ENCODE data around the gene SLCO2B1.

SLCO2B1 gene

DNA sequence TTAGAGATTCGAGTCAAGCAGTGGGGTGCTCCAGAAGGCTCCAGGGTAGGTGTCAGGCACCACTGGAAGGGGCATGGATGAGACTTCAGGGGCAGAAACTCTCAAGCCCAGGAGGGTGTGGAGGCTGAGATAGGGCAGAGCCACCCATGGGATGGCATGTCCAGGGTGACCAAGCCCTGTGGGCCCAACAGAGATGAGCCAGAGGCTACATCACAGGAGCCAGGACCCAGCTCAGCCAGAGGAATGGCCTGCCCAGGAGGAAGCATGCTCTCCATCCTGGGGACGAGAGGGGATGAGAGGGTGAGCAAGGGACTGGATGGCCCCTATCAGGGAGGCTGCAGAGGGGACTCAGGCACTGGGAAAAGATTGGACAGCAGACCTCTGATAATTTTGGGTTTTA is 42.8 kb downstream of the SLCO2B1 start:
- DNase-seq (ENCODE audit: low read depth) = no peak

DNA sequence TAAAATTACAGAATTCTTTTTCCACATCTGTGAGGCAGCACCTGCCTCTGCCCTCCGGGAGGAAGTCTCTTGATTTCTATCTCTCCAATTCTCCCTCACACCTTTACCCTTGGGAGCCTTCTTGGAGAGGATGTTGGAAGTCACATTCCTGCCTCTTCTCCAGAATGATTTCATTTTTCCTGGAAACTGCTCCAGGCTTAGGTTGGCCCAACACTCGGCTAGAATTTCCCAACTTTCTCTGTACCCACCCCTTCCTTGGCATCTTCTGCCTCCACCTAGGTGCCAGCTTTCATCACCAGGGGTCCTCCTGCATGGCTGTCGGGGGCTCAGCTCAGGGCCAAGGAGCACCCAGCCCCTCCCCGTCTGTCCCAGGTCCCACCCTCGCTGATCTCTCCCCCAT is 43.2 kb downstream of the SLCO2B1 start:
- no peak for DNase-seq (ENCODE audit: low read depth)

DNA sequence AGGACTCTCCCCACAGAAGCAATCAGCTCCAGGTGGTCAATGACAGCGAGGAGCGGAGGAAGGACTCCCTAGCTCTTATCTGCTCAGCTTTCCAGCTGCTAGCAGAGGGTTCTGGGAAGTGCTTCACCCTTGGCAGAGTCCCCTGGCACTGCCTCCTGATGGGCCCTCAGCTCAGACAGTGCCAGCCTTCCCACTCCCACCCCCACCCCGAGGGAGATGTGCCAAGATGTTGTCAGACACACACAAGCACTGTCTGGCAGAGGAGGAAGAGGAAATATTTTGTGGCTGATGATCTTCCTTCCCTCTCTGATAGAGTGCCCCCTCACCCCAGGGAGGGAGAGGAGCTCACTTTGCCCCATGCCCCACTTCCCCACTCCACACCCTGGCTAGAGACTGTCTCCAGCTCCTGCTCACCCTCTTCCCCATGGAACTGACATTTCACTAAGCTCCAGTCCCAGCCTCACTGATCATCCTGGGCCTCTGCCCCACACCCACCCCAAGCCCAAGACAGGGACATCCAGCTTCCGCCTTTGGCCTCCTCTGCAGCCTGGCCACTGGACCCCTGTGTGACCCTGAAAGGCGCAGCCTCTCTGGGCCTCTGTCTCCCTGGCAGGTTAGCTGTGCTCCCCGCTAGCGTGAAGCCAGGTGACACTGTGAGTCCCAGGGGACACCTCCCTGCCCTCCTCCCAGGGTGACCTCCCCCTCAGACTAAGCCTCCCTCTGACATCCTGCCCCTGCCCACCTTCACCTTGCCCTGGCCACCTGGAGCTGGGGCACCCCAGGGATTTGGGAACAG is 44.5 kb downstream of the SLCO2B1 start:
- no peak for DNase-seq (ENCODE audit: low read depth)

DNA sequence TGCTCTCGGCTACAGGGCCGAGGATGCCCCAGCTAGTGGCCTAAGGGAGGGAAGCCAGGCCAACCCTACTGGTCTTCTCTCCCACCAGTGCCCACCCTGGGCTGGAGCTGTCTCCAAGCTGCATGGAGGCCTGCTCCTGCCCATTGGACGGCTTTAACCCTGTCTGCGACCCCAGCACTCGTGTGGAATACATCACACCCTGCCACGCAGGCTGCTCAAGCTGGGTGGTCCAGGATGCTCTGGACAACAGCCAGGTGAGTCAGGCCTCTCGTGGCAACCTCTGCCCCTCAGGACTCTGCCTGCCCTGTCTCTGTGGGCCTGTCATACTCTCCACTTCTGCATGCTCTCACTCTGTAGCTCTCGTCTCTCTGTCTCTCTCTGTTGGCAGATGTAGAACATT is 45.5 kb downstream of the SLCO2B1 start:
- DNase-seq (ENCODE audit: low read depth) = no peak

DNA sequence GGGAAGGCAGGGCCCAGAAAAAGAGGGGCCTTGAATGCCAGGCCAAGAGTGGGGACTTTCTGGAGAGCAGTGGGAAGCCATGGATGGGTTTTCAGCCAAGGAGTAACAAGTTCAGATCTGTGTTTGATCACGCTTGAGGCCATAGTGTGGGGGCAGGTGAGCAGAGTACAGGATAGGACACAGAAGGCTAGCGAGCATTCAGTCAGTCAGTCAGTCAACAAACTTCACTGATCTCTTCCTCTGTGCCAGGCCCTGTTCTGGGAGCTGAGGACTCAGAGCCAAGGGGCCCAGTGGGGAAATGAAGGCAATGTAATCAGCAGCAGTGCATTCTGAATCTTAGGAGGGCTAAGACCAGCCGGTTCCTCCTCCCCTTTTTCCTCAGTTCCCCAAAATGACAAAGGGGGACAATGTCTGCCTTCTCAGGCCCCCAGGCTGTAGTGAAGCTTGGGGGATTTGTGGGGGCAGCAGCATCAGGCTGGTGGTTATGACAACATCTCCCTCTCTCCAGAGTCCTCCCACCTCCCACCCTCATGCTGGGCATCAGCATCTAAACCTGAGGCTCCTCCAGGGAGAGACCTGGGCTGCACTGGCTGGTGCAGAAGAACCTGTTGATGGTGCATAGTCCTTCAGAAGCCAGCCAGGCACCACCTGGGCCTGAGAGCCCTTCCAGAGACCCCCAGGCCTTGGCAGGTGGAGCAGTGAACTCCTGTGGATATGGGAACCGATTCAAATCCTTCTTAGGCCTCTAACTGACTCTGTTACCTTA is 46.8 kb downstream of the SLCO2B1 start:
- DNase-seq (ENCODE audit: low read depth) = no peak

DNA sequence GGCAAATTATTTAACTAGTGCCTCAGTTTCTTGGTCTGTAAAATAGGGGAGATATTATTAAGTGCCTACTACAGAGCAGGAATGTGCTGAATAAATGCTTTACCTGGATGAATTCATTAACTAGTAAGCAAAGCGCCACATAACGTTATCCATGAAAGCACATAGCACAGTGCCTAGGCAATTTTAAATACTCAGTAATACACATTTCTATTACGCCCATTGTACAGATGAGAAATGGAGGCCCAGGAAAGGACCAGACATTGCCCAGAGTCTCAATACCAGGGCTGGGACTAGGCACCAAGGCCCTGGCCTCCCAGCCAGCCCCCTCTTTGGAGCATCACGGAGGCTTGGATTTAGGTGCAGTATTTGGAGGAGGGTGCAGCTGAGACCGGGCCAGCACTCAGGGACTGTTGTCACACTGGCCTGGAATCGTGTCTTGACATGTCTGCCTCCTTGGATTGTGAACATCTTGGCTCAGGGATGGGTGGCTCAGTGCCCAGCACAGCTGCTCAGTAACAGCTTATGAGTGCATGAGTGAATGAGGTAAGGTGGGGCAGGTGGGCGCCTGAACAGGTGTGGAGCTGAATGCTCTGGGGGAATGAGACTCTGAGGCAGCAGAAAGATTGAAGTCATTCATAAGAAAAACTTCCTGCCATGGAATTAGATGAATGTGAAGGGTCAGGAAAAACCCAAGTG is 47.5 kb downstream of the SLCO2B1 start:
- DNase-seq (ENCODE audit: low read depth) = no peak

DNA sequence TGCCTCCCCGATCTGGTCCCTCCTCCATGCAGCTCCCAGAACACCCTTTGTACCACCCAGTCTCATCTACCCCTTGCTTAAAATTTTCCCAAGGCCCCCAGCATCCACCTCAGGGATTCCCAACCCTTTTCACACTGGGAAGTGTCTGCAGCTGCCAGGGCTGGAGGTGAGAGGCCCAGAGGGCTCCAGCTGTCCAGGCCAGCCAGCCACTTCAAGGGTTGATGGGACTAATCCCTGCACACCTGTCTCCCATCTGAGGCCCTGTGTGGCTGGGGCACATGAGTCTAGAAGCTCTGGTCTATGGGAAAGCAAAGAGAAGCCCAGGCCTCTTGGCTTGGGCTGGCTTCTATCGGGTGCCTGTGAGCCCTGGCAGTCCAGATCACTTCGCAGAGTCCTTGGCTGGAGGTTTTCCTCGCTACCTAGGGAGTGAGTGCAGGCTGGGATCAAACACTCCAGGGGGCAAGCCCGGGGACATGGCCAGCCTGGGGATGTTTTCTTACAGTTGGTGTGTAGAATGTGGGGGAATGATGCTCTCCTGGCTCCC is 48.6 kb downstream of the SLCO2B1 start:
- DNase-seq (ENCODE audit: low read depth) = no peak

DNA sequence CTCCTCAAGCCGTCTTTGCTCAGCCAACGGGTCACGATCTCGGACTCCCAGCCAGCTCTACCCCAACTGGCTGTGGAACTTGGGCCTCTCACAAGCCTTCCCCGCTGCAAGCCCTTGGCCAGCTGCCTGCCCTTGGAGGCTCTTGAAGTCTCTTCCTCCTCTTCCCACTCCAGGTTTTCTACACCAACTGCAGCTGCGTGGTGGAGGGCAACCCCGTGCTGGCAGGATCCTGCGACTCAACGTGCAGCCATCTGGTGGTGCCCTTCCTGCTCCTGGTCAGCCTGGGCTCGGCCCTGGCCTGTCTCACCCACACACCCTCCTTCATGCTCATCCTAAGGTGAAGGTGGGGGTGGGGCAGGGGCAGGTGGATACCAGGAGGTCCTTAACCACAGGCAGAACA is 49.1 kb downstream of the SLCO2B1 start:
- DNase-seq (ENCODE audit: low read depth) = no peak

DNA sequence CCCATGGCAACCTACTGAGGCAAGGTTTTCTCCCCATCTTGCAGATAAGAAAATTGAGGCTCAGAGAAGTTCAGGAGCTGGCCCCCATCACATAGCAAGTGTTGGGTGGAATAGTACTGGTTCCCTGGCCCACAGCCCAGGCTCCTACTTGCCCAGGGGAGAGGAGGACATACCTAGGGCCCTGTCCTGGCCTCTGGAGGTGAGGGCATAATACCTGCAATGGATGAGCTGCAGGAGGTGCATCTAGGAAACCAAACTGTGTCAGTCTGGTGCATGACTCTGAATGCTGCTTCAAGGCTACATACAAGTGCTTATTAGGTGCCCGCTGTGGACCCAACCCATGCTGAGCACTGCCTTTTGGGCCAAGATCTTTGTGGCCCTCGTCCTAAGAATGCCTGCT is 49.6 kb downstream of the SLCO2B1 start:
- no peak for DNase-seq (ENCODE audit: low read depth)

DNA sequence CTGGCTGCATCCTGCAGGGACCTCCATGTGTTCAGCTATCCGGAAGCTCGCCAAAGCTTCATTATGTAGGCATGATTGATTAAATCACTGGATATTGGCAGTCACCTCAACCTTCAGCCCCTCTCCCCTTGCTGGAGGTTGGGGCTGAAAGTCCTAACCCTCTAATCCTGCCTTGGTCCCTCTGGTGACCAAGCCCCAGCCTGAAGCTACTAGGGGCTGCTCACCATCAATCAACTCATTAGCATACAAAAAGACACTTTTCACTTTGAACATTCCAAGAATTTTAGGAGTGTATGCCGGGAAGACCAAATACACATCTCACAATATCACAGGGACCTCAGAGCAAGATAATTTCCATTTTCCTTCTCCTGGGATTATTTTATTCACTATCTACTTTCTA is 50.9 kb downstream of the SLCO2B1 start:
- DNase-seq (ENCODE audit: low read depth) = no peak

DNA sequence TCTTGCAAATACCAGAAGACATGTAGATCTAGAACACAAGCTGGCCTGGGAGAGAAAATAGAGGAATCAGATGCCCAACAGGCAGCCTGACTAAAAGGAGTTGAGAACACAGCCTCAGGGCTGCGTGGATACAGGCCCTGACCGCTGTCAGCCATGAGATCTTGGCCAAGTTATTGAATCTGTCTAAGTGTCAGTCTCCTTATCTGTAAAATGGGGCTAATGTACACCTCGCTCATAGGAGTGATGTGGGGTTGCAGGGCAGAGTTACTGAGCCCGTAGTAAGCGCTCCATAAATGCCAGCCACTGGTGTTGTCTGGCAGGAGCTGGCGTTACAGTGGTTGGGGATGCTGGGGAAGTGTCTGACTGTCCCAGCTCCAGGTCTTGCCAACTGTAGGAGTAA is 51.3 kb downstream of the SLCO2B1 start:
- no peak for DNase-seq (ENCODE audit: low read depth)

DNA sequence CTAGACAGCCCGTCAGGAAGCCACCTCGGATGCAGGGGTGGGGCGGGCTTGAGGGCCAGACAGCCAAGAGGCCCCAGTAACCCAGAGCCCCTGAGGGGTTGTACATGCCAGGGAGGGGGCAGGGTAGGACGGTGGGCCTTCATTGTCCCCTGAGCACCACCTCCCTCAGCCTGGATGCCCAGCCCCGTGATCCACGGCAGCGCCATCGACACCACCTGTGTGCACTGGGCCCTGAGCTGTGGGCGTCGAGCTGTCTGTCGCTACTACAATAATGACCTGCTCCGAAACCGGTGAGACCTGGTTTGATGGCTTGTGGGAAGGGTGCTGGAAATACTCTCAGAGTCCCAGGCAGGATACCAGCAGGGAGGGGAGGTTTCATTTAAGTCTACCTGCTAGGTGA is 52.2 kb downstream of the SLCO2B1 start:
- DNase-seq (ENCODE audit: low read depth) = no peak

DNA sequence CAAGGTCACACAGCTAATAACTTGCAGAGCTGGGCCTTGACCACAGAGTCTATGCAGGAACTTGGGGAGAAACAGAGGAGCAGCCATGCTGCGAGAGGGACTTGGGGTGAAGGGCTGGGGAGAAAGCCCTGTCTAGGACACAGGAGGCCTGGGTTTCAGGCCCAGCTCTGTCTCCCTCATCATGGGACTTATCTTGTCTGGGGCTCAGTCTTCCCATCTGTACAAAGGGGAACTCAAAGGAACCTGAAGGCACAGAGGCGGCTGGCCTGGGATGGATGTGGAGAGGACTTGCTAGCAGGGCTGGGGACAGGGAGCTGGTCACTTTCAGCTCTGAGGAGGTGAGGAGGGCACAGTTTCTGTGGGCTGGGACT is 52.7 kb downstream of the SLCO2B1 start:
- no peak for DNase-seq (ENCODE audit: low read depth)

DNA sequence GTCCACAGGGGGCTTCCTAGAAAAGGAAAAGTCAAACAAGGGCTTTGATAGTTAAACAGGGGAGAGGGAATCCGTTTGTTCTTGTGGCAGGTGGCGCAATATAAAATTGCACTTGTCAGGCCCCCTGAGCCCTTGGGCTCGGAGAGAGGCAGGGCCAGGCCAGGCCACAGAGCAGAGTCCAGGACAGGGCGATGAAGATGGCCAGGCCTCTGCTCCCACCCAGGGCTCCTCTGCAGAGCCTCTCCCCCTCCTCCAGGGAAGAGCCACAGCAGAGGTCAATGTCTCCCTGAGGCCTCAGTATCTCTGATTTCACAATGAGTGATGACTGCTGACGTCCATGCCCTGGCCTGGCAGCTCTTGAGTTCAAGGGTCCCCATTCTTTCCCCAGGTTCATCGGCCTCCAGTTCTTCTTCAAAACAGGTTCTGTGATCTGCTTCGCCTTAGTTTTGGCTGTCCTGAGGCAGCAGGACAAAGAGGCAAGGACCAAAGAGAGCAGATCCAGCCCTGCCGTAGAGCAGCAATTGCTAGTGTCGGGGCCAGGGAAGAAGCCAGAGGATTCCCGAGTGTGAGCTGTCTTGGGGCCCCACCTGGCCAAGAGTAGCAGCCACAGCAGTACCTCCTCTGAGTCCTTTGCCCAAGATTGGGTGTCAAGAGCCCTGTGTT is 53.2 kb downstream of the SLCO2B1 start:
- DNase-seq (ENCODE audit: low read depth) = no peak

DNA sequence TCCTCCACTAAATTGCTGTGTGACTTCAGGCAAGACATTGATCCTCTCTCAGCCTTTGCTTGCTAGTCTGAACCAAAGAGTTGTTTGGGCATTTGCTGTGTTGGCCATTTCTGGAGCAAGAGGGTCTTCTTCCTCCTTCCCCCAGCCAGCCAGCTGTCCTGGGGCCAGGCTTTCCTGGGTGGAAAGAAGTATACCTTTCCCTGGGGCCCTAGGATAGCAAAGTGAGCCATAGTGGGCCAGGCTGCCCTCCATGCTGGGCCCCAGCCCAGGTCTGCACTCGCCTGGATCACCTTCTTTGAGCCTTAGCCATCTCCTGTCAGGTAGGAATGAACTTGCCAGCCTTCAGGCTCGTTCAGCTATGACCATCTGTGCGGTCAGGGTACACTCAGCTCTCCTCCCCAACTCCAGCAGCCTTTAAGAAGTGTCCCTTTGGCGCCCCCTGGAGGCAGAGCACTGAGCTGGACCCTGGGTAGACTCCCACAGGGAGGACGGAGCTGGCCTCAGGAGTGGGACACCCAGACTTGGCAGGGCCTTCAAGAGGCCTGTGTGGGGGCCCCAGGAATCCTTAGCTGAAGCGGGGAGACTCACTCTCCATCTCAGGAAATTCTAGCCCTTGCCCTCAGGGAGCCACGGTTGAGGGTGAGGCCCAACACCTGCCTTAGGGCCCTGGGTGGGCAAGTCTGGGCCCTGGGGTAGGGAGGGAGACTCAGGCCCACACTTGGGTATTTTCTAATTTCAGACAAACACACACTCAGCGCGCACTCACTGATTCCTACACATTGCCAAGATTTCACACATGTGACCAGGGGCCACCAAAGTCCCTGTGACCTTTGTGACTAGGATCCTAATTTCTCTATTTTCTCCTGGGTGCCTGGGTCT is 54.0 kb downstream of the SLCO2B1 start:
- peak; percentile 71 for DNase-seq (ENCODE audit: low read depth)

DNA sequence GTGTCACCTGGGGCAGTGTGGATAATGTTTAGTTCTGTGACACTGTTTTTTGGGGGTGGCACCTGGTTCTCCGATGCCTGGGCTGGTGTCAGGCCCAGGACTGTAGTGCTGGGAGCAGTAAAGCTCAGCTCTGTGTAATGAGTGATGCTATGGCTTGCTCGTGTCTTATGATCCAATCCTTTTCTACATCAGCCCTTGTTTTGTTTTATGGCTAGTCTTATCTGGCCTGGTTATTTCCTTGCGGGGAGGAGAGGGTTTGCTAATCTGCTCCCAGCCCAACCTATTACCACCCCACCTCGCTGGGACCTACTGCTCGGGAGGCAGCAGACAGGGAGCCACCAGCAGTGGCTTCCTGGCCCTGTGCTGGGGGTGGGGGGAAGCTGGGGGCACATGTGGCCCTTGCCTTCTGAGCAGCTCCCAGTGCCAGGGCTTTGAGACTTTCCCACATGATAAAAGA is 54.7 kb downstream of the SLCO2B1 start:
- no peak for DNase-seq (ENCODE audit: low read depth)

DNA sequence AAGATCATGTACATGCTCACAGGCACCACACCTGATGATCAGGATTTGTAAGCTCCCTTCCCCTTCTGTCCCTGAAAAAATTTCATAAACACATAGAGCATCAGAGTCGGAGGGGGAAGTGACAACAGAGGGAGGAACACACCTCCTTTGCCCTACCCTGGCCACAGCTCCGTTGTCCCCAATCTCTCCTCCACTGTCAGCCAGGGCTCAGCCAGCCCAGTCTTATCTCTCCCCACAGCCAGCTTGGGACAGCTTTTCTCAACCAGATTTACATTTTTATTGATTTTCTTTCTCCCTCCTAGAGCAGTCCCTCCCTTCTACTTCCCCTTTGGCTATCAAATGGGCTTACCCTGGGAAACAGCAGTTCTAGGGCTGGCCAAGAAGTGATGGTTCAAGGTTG is 57.5 kb downstream of the SLCO2B1 start:
- DNase-seq (ENCODE audit: low read depth) = no peak

DNA sequence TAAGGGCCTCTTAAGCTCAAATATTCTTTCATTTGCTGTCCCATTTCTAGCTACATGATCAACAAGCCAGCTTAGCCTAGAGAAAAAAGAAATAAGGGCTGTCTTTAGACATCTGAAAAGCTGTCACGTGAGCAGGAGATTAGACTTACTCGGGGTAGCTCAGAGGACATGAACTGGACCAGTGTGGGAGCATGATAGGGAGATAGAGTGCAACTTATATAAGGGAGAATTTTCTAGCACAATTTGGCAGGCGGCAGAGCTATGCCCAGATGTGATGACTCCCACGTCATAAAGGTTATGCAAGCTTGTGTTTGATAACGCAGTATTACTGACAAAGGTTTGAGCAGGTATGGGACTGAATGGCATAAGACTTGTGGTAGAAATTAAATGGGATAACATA is 61.5 kb downstream of the SLCO2B1 start:
- no peak for DNase-seq (ENCODE audit: low read depth)

DNA sequence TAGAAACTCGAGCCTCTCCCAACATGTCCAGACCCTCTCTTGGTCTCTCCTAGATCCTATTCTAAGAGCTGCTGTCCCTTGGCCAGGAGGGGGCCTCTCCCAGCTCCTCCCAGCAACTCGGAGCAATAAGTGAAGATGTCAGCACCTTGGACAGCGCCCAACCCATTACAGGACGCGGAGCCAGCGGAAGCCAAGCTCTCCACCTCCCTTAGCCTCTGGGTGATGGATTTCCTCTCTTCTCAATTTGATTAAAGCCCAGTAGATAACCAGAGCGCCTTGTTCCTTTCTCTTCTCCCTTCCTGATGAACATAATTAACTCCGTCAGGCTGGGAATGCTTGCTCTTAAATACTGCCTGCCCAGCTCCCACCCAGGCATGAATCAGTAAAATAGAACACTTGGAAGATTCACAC is 63.5 kb downstream of the SLCO2B1 start:
- DNase-seq (ENCODE audit: low read depth) = peak; percentile 56

DNA sequence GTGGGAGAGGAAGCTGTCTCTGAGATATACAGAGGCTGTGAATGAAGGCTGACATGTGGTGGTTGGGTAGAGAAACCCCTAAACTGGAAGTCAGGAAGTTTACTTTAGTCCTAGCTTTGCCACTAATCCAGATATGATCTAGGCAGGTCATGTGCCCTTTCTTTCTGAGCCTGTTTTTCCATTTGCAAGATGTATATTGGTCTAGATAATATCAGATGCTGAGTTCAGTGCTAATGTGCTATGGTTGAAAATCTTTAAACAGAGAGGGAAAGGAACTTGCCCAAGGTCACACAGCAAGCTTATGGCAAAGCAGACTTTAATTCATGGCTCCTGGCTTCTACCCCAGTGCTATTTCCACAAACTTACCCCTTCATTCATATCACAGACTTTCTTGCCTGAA is 63.9 kb downstream of the SLCO2B1 start:
- no peak for DNase-seq (ENCODE audit: low read depth)

DNA sequence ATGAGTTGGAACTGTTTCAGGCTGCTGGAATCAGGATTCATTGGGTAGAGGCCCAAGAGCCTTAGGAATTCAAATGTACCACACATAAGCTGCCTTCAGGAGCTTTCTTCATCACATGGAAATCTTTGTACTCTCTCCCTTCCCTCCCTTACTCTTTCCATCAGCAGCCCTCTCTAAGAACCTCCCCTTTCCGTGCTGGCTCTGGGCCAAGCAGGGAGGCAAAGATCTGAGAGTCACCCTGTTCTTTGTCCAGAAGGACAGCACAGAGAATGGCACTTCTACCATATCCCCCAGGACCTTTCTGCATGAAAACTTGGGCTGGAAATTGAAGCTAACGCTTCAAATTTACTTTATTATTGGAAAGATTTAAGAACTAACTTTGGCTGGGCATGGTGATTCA is 69.0 kb downstream of the SLCO2B1 start:
- no peak for DNase-seq (ENCODE audit: low read depth)
